ENCODE measurements around the gene MECP2. TPM values are rescaled to one million over a fixed set of nuclear protein-coding genes. Genes with fewer than 3 reads are reported as not detected.

The MECP2 gene
- total and polyA plus RNA-seq, 7 donors, result 27.6 to 54.4 (median 35.5) TPM

GRCh38 chrX:154059729-154060245 is 37.7 kb downstream of the MECP2 start:
- TF ChIP-seq, protein P1, sequence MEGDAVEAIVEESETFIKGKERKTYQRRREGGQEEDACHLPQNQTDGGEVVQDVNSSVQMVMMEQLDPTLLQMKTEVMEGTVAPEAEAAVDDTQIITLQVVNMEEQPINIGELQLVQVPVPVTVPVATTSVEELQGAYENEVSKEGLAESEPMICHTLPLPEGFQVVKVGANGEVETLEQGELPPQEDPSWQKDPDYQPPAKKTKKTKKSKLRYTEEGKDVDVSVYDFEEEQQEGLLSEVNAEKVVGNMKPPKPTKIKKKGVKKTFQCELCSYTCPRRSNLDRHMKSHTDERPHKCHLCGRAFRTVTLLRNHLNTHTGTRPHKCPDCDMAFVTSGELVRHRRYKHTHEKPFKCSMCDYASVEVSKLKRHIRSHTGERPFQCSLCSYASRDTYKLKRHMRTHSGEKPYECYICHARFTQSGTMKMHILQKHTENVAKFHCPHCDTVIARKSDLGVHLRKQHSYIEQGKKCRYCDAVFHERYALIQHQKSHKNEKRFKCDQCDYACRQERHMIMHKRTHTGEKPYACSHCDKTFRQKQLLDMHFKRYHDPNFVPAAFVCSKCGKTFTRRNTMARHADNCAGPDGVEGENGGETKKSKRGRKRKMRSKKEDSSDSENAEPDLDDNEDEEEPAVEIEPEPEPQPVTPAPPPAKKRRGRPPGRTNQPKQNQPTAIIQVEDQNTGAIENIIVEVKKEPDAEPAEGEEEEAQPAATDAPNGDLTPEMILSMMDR (IDR thresholded peaks at IDR 0.05), result no peak
- H3K9me3 ChIP-seq, result no peaks in the 10 kb centered on the region
- peak overlapping the region; percentile 27 for H3K27ac ChIP-seq
- peaks cover 0 to 7% (median 0%) of the 10 kb centered on the region in 3 donors for H3K27me3 ChIP-seq (ENCODE audit: insufficient read depth in 3 of 3, low read length in 2 of 3)
- H3K4me1 ChIP-seq, result peaks cover 28% of the 10 kb centered on the region
- 61 to 74% (median 65%) methylated on average over 5 of the region's 5 CpGs for WGBS, 3 donors
- no peak overlapping the region for H3K4me3 ChIP-seq
- DNase-seq (no peak), ATAC-seq (peak in 2 of 4 donors; percentile 27 to 28)
- no peaks in the 10 kb centered on the region for H3K36me3 ChIP-seq (ENCODE audit: insufficient read depth in 1 of 2, low read depth in 1 of 2)
- intact Hi-C loops (cut with DNase I), result loop anchor here in 1 of 2 donors (5.0 kb wide), 1 partner anchor 38 kb away; the partner anchor contains the start of gene MECP2

GRCh38 chrX:154059231-154059630 is 38.3 kb downstream of the MECP2 start:
- H3K9me3 ChIP-seq, result no peaks in the 10 kb centered on the region
- H3K36me3 ChIP-seq (ENCODE audit: insufficient read depth in 1 of 2, low read depth in 1 of 2), result no peaks in the 10 kb centered on the region
- intact Hi-C loops (cut with DNase I), result loop anchor here in 1 of 2 donors (5.0 kb wide), 1 partner anchor 38 kb away; the partner anchor contains the start of gene MECP2
- H3K27me3 ChIP-seq (ENCODE audit: insufficient read depth in 3 of 3, low read length in 2 of 3), result peaks cover 0 to 7% (median 0%) of the 10 kb centered on the region in 3 donors
- no peak overlapping the region for H3K4me3 ChIP-seq
- H3K27ac ChIP-seq, result peak overlapping the region; percentile 27
- DNase-seq, result no peak
- H3K4me1 ChIP-seq, result peaks cover 28% of the 10 kb centered on the region
- no peak for ATAC-seq
- TF ChIP-seq, protein P1 (IDR thresholded peaks at IDR 0.05), result no peak
- WGBS, 3 donors, result 8 to 35% (median 11%) methylated on average over 1 of the region's 1 CpG

- DNase-seq (no peak), ATAC-seq (no peak)
- Histone ChIP-seq H3K4me3 (no peak overlapping the region), H3K36me3 (ENCODE audit: insufficient read depth in 1 of 2, low read depth in 1 of 2) (no peaks in the 10 kb centered on the region), H3K4me1 (peaks cover 28% of the 10 kb centered on the region), H3K27ac (no peak overlapping the region), H3K27me3 (ENCODE audit: insufficient read depth in 3 of 3, low read length in 2 of 3) (peaks cover 0 to 7% (median 0%) of the 10 kb centered on the region in 3 donors), H3K9me3 (no peaks in the 10 kb centered on the region)
- WGBS, 3 donors, result 70 to 83% (median 72%) methylated on average over 11 of the region's 11 CpGs
- intact Hi-C loops (cut with DNase I), result loop anchor here in 1 of 2 donors (5.0 kb wide), 1 partner anchor 39 kb away; the partner anchor contains the start of gene MECP2
- TF ChIP-seq, protein P1 (IDR thresholded peaks at IDR 0.05), result no peak
Measured at GRCh38 chrX:154058214-154058997, 39.1 kb downstream of the MECP2 start.

DNA sequence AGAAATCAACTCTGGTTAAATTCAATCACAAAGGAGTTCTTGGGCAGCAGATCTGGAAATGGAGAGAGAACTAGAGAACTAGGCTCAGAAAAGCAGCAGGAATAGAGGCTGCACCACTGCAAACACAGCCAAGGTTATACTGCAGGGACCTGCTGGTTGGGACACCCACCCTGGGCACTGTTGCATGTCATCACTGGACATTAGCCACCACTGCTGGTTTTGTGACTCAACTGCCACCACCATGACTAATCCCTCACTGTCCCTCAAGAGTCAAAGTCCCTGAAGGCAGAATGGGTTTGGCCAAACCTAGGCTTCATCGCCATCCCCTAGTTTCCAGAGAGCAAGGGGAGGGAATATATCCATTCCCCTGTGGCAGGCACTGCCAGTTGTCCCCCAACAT is 39.7 kb downstream of the MECP2 start:
- TF ChIP-seq, protein P1 (IDR thresholded peaks at IDR 0.05), result no peak
- intact Hi-C loops (cut with DNase I), result loop anchor here in 1 of 2 donors (5.0 kb wide), 1 partner anchor 40 kb away; the partner anchor contains the start of gene MECP2
- no peaks in the 10 kb centered on the region for H3K36me3 ChIP-seq (ENCODE audit: insufficient read depth in 1 of 2, low read depth in 1 of 2)
- peaks cover 0 to 7% (median 0%) of the 10 kb centered on the region in 3 donors for H3K27me3 ChIP-seq (ENCODE audit: insufficient read depth in 3 of 3, low read length in 2 of 3)
- H3K4me3 ChIP-seq, result no peak overlapping the region
- H3K27ac ChIP-seq, result no peak overlapping the region
- peaks cover 28% of the 10 kb centered on the region for H3K4me1 ChIP-seq
- DNase-seq (no peak), ATAC-seq (peak; percentile 60 to 77 (median 74))
- no peaks in the 10 kb centered on the region for H3K9me3 ChIP-seq
- 71 to 100% (median 89%) methylated on average over 1 of the region's 1 CpG for WGBS, 3 donors

Measured in psoas muscle (tissue), 8 donors.